Embryonic facial prominence (tissue), 1 donor: Measurements from ENCODE around the gene TMEM60.

Source experiments
- DNase-seq: peaks from one replicate; pipeline ENCODE4 v3.0.0-alpha.2; 2016; ENCODE audit errors: extremely low spot score

TMEM60 gene

GRCh38 chr7:77771901-77772300 lies 26.3 kb downstream of the TMEM60 start:
- DNase-seq: no peak

- no peak for DNase-seq
Observed at GRCh38 chr7:77770316-77770715, 27.9 kb downstream of the TMEM60 start.

- no peak for DNase-seq
Observed at GRCh38 chr7:77766801-77767605, 31.2 kb downstream of the TMEM60 start.

GRCh38 chr7:77765906-77766800 lies 32.1 kb downstream of the TMEM60 start:
- no peak for DNase-seq

- no peak for DNase-seq
Observed at GRCh38 chr7:77765481-77765880, 32.8 kb downstream of the TMEM60 start.

GRCh38 chr7:77760809-77761453 lies 37.3 kb downstream of the TMEM60 start:
- DNase-seq: no peak

GRCh38 chr7:77759294-77759889 lies 38.8 kb downstream of the TMEM60 start:
- DNase-seq: peak; percentile 32

GRCh38 chr7:77757589-77757988 lies 40.6 kb downstream of the TMEM60 start:
- DNase-seq: no peak

- DNase-seq: no peak
Observed at GRCh38 chr7:77753173-77753572, 45.1 kb downstream of the TMEM60 start.

- DNase-seq: no peak
Observed at GRCh38 chr7:77752016-77752415, 46.2 kb downstream of the TMEM60 start.

GRCh38 chr7:77747718-77748117 lies 50.5 kb downstream of the TMEM60 start:
- no peak for DNase-seq

GRCh38 chr7:77747178-77747577 lies 51.1 kb downstream of the TMEM60 start:
- DNase-seq: no peak

- DNase-seq: no peak
Observed at GRCh38 chr7:77746824-77747165, 51.4 kb downstream of the TMEM60 start.

GRCh38 chr7:77746164-77746823 lies 51.9 kb downstream of the TMEM60 start:
- DNase-seq: no peak

- DNase-seq: no peak
Observed at GRCh38 chr7:77745746-77746145, 52.5 kb downstream of the TMEM60 start.
